ENCODE data around the gene PTRH1. TPM values are rescaled to one million over a fixed set of nuclear protein-coding genes. Genes with fewer than 3 reads are reported as not detected.

Gene PTRH1
- total RNA-seq, 1 experiment from 2014 or later, result 22.4 TPM

- H3F3A ChIP-seq (ENCODE audit: insufficient read depth, low read depth), result no peaks in the 10 kb centered on the region; the same call in 1 of the 2 replicates
- no peaks in the 10 kb centered on the region for H3K27me3 ChIP-seq (ENCODE audit: insufficient read depth, low read depth)
- intact Hi-C loops (cut with micrococcal nuclease; ENCODE audit: unreplicated experiment), result no loop called here
- H3K36me3 ChIP-seq (ENCODE audit: low read depth), result no peaks in the 10 kb centered on the region
- no peak overlapping the region for H3K4me3 ChIP-seq
- H4K20me1 ChIP-seq (ENCODE audit: insufficient read depth), result peaks cover 11% of the 10 kb centered on the region; the same call in 1 of the 2 replicates
- ChIA-PET CTCF (no interaction called here), POLR2A (ENCODE audit: unreplicated experiment) (no interaction called here)
- no peaks in the 10 kb centered on the region for H3K9me2 ChIP-seq (ENCODE audit: insufficient read depth)
- peaks cover 10% of the 10 kb centered on the region; the same call in 1 of the 2 replicates for H3K79me2 ChIP-seq (ENCODE audit: low read depth)
- TF ChIP-seq EZH2 (IDR thresholded peaks at IDR 0.05; ENCODE audit: low read depth) (no peak), CTCF (conservative IDR thresholded peaks at IDR 0.05) (no peak)
- no peak overlapping the region for H3K27ac ChIP-seq
- H2AFZ ChIP-seq, result no peak overlapping the region
- no peaks in the 10 kb centered on the region for H3K9me3 ChIP-seq (ENCODE audit: insufficient read depth, low read depth)
- no peak for DNase-seq
- 0 out of 2 replicates have a peak, but pooled peaks cover 4% of the 10 kb centered on the region for H3K4me1 ChIP-seq (replicated peaks; ENCODE audit: insufficient read depth)
- no TSS peak for BruUV-seq (replicated peaks)
- H3K4me2 ChIP-seq, result no peak overlapping the region
Observed at GRCh38 chr9:127711831-127712274, 3.6 kb downstream of the PTRH1 start.

DNA sequence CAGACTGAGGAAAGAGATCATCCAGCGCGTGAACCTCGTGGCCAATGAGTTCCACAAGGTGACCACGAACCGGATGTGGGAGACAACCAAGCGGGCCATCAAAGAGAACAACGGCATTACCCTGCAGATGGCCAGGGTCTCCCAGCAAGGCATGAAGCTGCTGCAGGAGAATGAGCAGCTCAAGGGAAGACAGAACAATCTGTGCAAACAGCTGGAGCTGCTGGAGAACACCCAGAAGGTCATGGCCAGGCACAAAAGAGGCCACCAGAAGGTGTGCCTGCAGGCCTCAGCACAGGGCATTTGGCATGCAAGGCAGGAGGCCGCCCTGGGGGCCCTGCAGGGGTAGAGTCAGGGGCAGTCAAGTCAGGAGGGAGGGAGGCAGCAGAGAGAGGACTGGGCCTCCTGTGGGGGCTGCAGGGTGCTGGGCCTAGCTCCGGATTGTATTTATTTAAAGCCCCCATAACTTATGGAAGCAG lies 4.2 kb downstream of the PTRH1 start:
- Histone ChIP-seq H3K27me3 (ENCODE audit: insufficient read depth, low read depth) (no peaks in the 10 kb centered on the region), H3K9me2 (ENCODE audit: insufficient read depth) (no peaks in the 10 kb centered on the region), H4K20me1 (ENCODE audit: insufficient read depth) (peaks cover 11% of the 10 kb centered on the region; the same call in 1 of the 2 replicates), H3K4me2 (no peak overlapping the region), H3K9me3 (ENCODE audit: insufficient read depth, low read depth) (no peaks in the 10 kb centered on the region), H3F3A (ENCODE audit: insufficient read depth, low read depth) (no peaks in the 10 kb centered on the region; the same call in 1 of the 2 replicates), H3K4me1 (replicated peaks; ENCODE audit: insufficient read depth) (0 out of 2 replicates have a peak, but pooled peaks cover 4% of the 10 kb centered on the region), H3K27ac (no peak overlapping the region), H3K36me3 (ENCODE audit: low read depth) (no peaks in the 10 kb centered on the region), H3K4me3 (no peak overlapping the region), H3K79me2 (ENCODE audit: low read depth) (peaks cover 10% of the 10 kb centered on the region; the same call in 1 of the 2 replicates), H2AFZ (no peak overlapping the region)
- DNase-seq, result no peak
- ChIA-PET POLR2A (ENCODE audit: unreplicated experiment) (interaction anchor here (0.6 kb wide), 1 partner anchor 31 kb away, joined by 3 read pairs; no protein-coding TSS in a partner anchor), CTCF (no interaction called here)
- BruUV-seq (replicated peaks), result no TSS peak
- TF ChIP-seq CTCF (conservative IDR thresholded peaks at IDR 0.05) (no peak), EZH2 (IDR thresholded peaks at IDR 0.05; ENCODE audit: low read depth) (no peak)
- intact Hi-C loops (cut with micrococcal nuclease; ENCODE audit: unreplicated experiment), result no loop called here

DNA sequence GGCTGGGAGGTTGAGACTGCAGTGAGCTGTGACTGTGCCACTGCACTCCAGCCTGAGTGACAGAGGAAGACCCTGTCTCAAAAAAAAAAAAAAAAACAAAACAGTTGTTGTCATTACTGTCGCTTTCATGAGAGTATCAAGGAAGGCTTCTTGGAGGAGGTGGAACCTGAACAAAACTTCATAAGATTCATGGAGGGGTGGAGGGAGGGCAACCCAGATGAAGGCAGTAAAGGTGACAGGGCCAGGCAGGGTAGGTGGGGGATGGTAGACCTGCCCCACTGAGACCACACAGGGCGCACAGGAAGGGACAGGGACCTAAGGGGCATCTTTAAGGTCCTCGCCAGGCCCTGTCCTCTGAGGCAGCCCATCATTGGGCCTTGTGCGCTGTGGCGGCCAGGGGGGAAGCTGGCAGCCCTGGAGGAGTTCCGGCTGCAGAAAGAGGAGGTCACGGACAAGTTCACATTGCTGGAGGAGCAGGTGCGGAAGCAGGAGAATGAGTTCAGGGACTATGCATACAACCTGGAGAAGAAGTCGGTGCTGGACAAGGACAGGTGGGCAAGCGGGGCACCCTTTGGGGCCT lies 5.2 kb downstream of the PTRH1 start:
- TF ChIP-seq CTCF (conservative IDR thresholded peaks at IDR 0.05) (no peak), EZH2 (IDR thresholded peaks at IDR 0.05; ENCODE audit: low read depth) (no peak)
- Histone ChIP-seq H3K9me2 (ENCODE audit: insufficient read depth) (no peaks in the 10 kb centered on the region), H3K36me3 (ENCODE audit: low read depth) (no peaks in the 10 kb centered on the region), H3K4me1 (replicated peaks; ENCODE audit: insufficient read depth) (0 out of 2 replicates have a peak, but pooled peaks cover 4% of the 10 kb centered on the region), H4K20me1 (ENCODE audit: insufficient read depth) (peaks cover 11% of the 10 kb centered on the region; the same call in 1 of the 2 replicates), H2AFZ (no peak overlapping the region), H3K27me3 (ENCODE audit: insufficient read depth, low read depth) (no peaks in the 10 kb centered on the region), H3K4me3 (no peak overlapping the region), H3K4me2 (no peak overlapping the region), H3K79me2 (ENCODE audit: low read depth) (peaks cover 10% of the 10 kb centered on the region; the same call in 1 of the 2 replicates), H3F3A (ENCODE audit: insufficient read depth, low read depth) (no peaks in the 10 kb centered on the region; the same call in 1 of the 2 replicates), H3K9me3 (ENCODE audit: insufficient read depth, low read depth) (no peaks in the 10 kb centered on the region), H3K27ac (no peak overlapping the region)
- CTCF ChIA-PET, result no interaction called here
- BruUV-seq (replicated peaks), result no TSS peak
- intact Hi-C loops (cut with micrococcal nuclease; ENCODE audit: unreplicated experiment), result no loop called here
- POLR2A ChIA-PET (ENCODE audit: unreplicated experiment), result no interaction called here
- DNase-seq, result no peak
